ENCODE measurements around the gene CRKL. TPM values are rescaled to one million over a fixed set of nuclear protein-coding genes. Genes with fewer than 3 reads are reported as not detected.

CRKL gene
- total RNA-seq, 1 experiment from 2014 or later, result 35.4 TPM

DNA sequence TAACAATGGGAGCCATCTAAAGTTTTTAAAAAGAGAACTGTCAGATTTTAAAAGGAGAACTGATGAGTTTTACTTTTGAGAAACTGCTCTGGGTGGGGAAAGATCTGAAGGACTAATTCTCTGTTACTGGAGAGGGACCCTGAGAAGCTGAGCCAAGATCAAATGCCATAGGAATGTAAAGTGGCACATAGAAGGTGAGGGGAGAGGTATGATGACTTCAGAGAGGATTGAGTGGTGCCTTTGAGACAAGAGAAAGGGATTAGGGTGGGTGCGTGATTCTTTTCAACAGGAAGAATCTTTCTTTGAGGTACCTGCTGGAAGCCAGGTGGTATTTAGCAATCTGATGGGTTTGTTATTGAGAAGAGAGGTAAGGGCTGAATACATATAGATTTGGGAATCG lies 9.0 kb downstream of the CRKL start:
- no peaks in the 10 kb centered on the region for H3K9me3 ChIP-seq (ENCODE audit: low read length)
- POLR2A ChIA-PET (ENCODE audit: unreplicated experiment), result no interaction called here
- intact Hi-C loops (cut with micrococcal nuclease), result no loop called here
- CTCF ChIA-PET, result no interaction called here
- no peak overlapping the region for H3K4me3 ChIP-seq (ENCODE audit: low read length)
- no peak overlapping the region for H3K27ac ChIP-seq (ENCODE audit: low read length)
- H3K9ac ChIP-seq (ENCODE audit: low read length), result no peak overlapping the region
- ATAC-seq (no peak), DNase-seq (no peak)
- H3K9me2 ChIP-seq (replicated peaks; ENCODE audit: low read length), result no peaks in the 10 kb centered on the region
- H3K4me1 ChIP-seq (ENCODE audit: insufficient read depth, low read length), result peaks cover 7% of the 10 kb centered on the region
- H4K20me1 ChIP-seq (ENCODE audit: low read length), result peaks cover 64% of the 10 kb centered on the region
- no TSS peak for BruUV-seq (replicated peaks)
- H3K36me3 ChIP-seq (ENCODE audit: low read depth, low read length), result no peaks in the 10 kb centered on the region; the same call in 1 of the 2 replicates
- H3F3A ChIP-seq (ENCODE audit: low read length, unreplicated experiment), result no peaks in the 10 kb centered on the region
- no peaks in the 10 kb centered on the region for H3K27me3 ChIP-seq (ENCODE audit: low read length)
- H2AFZ ChIP-seq (ENCODE audit: low read length), result no peak overlapping the region
- no peak overlapping the region for H3K4me2 ChIP-seq (ENCODE audit: low read length)
- TF ChIP-seq EZH2phosphoT487 (IDR thresholded peaks at IDR 0.05; ENCODE audit: borderline replicate concordance, low read length) (no peak), EZH2 (IDR thresholded peaks at IDR 0.05; ENCODE audit: low read length, unreplicated experiment) (no peak)
- TF ChIP-seq, protein P1, sequence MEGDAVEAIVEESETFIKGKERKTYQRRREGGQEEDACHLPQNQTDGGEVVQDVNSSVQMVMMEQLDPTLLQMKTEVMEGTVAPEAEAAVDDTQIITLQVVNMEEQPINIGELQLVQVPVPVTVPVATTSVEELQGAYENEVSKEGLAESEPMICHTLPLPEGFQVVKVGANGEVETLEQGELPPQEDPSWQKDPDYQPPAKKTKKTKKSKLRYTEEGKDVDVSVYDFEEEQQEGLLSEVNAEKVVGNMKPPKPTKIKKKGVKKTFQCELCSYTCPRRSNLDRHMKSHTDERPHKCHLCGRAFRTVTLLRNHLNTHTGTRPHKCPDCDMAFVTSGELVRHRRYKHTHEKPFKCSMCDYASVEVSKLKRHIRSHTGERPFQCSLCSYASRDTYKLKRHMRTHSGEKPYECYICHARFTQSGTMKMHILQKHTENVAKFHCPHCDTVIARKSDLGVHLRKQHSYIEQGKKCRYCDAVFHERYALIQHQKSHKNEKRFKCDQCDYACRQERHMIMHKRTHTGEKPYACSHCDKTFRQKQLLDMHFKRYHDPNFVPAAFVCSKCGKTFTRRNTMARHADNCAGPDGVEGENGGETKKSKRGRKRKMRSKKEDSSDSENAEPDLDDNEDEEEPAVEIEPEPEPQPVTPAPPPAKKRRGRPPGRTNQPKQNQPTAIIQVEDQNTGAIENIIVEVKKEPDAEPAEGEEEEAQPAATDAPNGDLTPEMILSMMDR (conservative IDR thresholded peaks at IDR 0.05; ENCODE audit: low read depth, low read length), result no peak
- H3K79me2 ChIP-seq (ENCODE audit: low read length), result peaks cover 97% of the 10 kb centered on the region

DNA sequence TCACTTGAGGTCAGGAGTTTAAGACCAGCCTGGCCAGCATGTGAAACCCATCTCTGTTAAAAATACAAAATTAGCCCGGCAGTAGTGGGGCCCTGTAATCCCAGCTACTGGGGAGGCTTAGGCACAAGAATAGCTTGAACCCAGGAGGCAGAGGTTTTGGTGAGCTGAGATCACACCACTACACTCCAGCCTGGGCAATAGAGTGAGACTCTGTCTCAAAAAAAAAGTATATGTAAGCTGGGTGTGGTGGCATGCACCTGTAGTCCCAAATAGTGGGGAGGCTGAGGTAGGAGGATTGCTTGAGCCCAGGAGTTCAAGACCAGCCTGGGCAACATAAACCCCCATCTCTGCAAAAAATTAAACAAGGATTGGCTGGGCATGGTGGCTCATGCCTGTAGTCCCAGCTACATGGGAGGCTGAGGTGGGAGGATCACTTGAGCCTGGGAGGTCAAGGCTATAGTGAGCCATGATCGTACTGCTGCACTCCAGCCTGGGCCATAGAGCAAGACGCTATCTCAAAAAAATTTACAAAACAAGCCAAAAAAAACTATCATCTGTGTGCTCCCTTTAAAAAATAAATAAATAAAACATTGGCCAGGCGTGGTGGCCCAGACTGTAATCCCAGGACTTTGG lies 10.8 kb downstream of the CRKL start:
- no peaks in the 10 kb centered on the region for H3K27me3 ChIP-seq (ENCODE audit: low read length)
- no peak overlapping the region for H3K27ac ChIP-seq (ENCODE audit: low read length)
- H3F3A ChIP-seq (ENCODE audit: low read length, unreplicated experiment), result no peaks in the 10 kb centered on the region
- ChIA-PET CTCF (no interaction called here), POLR2A (ENCODE audit: unreplicated experiment) (no interaction called here)
- H3K4me1 ChIP-seq (ENCODE audit: insufficient read depth, low read length), result no peaks in the 10 kb centered on the region
- peaks cover 57% of the 10 kb centered on the region for H4K20me1 ChIP-seq (ENCODE audit: low read length)
- peaks cover 95% of the 10 kb centered on the region for H3K79me2 ChIP-seq (ENCODE audit: low read length)
- no peaks in the 10 kb centered on the region for H3K9me2 ChIP-seq (replicated peaks; ENCODE audit: low read length)
- no peaks in the 10 kb centered on the region for H3K9me3 ChIP-seq (ENCODE audit: low read length)
- no peaks in the 10 kb centered on the region; the same call in 1 of the 2 replicates for H3K36me3 ChIP-seq (ENCODE audit: low read depth, low read length)
- BruUV-seq (replicated peaks), result no TSS peak
- H2AFZ ChIP-seq (ENCODE audit: low read length), result no peak overlapping the region
- H3K9ac ChIP-seq (ENCODE audit: low read length), result no peak overlapping the region
- intact Hi-C loops (cut with micrococcal nuclease), result no loop called here
- H3K4me2 ChIP-seq (ENCODE audit: low read length), result no peak overlapping the region
- ATAC-seq (no peak), DNase-seq (no peak)
- H3K4me3 ChIP-seq (ENCODE audit: low read length), result no peak overlapping the region
- no peak for TF ChIP-seq EZH2phosphoT487 (IDR thresholded peaks at IDR 0.05; ENCODE audit: borderline replicate concordance, low read length)
- TF ChIP-seq, protein P1 (conservative IDR thresholded peaks at IDR 0.05; ENCODE audit: low read depth, low read length), result no peak
- no peak for TF ChIP-seq EZH2 (IDR thresholded peaks at IDR 0.05; ENCODE audit: low read length, unreplicated experiment)

GRCh38 chr22:20928573-20928967 lies 11.4 kb downstream of the CRKL start:
- ATAC-seq, result no peak
- Histone ChIP-seq H3K9me3 (ENCODE audit: low read length) (no peaks in the 10 kb centered on the region), H3K36me3 (ENCODE audit: low read depth, low read length) (no peaks in the 10 kb centered on the region; the same call in 1 of the 2 replicates), H3K4me1 (ENCODE audit: insufficient read depth, low read length) (no peaks in the 10 kb centered on the region), H3K79me2 (ENCODE audit: low read length) (peaks cover 94% of the 10 kb centered on the region), H3K27ac (ENCODE audit: low read length) (no peak overlapping the region), H3K9ac (ENCODE audit: low read length) (no peak overlapping the region), H2AFZ (ENCODE audit: low read length) (no peak overlapping the region), H4K20me1 (ENCODE audit: low read length) (peaks cover 56% of the 10 kb centered on the region), H3K4me2 (ENCODE audit: low read length) (no peak overlapping the region), H3K4me3 (ENCODE audit: low read length) (no peak overlapping the region), H3F3A (ENCODE audit: low read length, unreplicated experiment) (no peaks in the 10 kb centered on the region), H3K9me2 (replicated peaks; ENCODE audit: low read length) (no peaks in the 10 kb centered on the region), H3K27me3 (ENCODE audit: low read length) (no peaks in the 10 kb centered on the region)
- intact Hi-C loops (cut with micrococcal nuclease), result no loop called here
- BruUV-seq (replicated peaks), result no TSS peak
- ChIA-PET POLR2A (ENCODE audit: unreplicated experiment) (no interaction called here), CTCF (interaction anchor here (0.6 to 0.7 kb wide), 2 partner anchors 36 to 1777 kb away, joined by 3 to 4 read pairs; no protein-coding TSS in a partner anchor)
- DNase-seq, result no peak
- TF ChIP-seq, protein P1 (conservative IDR thresholded peaks at IDR 0.05; ENCODE audit: low read depth, low read length), result no peak
- TF ChIP-seq EZH2phosphoT487 (IDR thresholded peaks at IDR 0.05; ENCODE audit: borderline replicate concordance, low read length) (no peak), EZH2 (IDR thresholded peaks at IDR 0.05; ENCODE audit: low read length, unreplicated experiment) (no peak)
